ENCODE results near the gene DLGAP5.

Gene DLGAP5

GRCh38 chr14:55191203-55192053 lies at the start of gene DLGAP5:
TSS of gene DLGAP5 (minus strand) at chr14:55191585. CDS start at chr14:55189179, 2,406 bp downstream.
- intact Hi-C loops (cut with micrococcal nuclease) = no loop called here
- peaks cover 8% of the 10 kb centered on the region for H3K36me3 Mint-ChIP-seq (ENCODE audit: low read depth)
- no peaks in the 10 kb centered on the region for H3K27me3 Mint-ChIP-seq
- H3K9me3 Mint-ChIP-seq = no peaks in the 10 kb centered on the region
- H3K4me1 Mint-ChIP-seq (ENCODE audit: low read depth) = peaks cover 7% of the 10 kb centered on the region
- peak within 1 kb of the TSS; percentile 81 for H3K27ac Mint-ChIP-seq
- peak within 1 kb of the TSS; percentile 96 for H3K4me3 Mint-ChIP-seq

- Mint-ChIP-seq H3K36me3 (ENCODE audit: low read depth) (no peaks in the 10 kb centered on the region), H3K4me3 (no peak overlapping the region), H3K4me1 (ENCODE audit: low read depth) (peaks cover 15% of the 10 kb centered on the region), H3K27ac (no peak overlapping the region), H3K9me3 (no peaks in the 10 kb centered on the region), H3K27me3 (peaks cover 9% of the 10 kb centered on the region)
- intact Hi-C loops (cut with micrococcal nuclease) = no loop called here
These were observed 49.3 kb upstream of the DLGAP5 start for GRCh38 chr14:55240526-55241178.

GRCh38 chr14:55239320-55239719 lies 47.9 kb upstream of the DLGAP5 start:
- intact Hi-C loops (cut with micrococcal nuclease) = no loop called here
- Mint-ChIP-seq H3K27ac (no peak overlapping the region), H3K27me3 (peaks cover 7% of the 10 kb centered on the region), H3K9me3 (peaks cover 9% of the 10 kb centered on the region), H3K4me1 (ENCODE audit: low read depth) (peaks cover 15% of the 10 kb centered on the region), H3K36me3 (ENCODE audit: low read depth) (no peaks in the 10 kb centered on the region), H3K4me3 (no peak overlapping the region)

GRCh38 chr14:55238019-55238680 lies 46.8 kb upstream of the DLGAP5 start:
- H3K4me3 Mint-ChIP-seq = peak overlapping the region; percentile 46
- peaks cover 15% of the 10 kb centered on the region for H3K4me1 Mint-ChIP-seq (ENCODE audit: low read depth)
- H3K9me3 Mint-ChIP-seq = peaks cover 12% of the 10 kb centered on the region
- H3K36me3 Mint-ChIP-seq (ENCODE audit: low read depth) = no peaks in the 10 kb centered on the region
- intact Hi-C loops (cut with micrococcal nuclease) = no loop called here
- H3K27me3 Mint-ChIP-seq = peaks cover 7% of the 10 kb centered on the region
- H3K27ac Mint-ChIP-seq = peak overlapping the region; percentile 76

- no peaks in the 10 kb centered on the region for H3K36me3 Mint-ChIP-seq (ENCODE audit: low read depth)
- H3K27me3 Mint-ChIP-seq = no peaks in the 10 kb centered on the region
- H3K4me1 Mint-ChIP-seq (ENCODE audit: low read depth) = peaks cover 9% of the 10 kb centered on the region
- peaks cover 12% of the 10 kb centered on the region for H3K9me3 Mint-ChIP-seq
- intact Hi-C loops (cut with micrococcal nuclease) = no loop called here
- no peak overlapping the region for H3K4me3 Mint-ChIP-seq
- H3K27ac Mint-ChIP-seq = no peak overlapping the region
These were observed 42.2 kb upstream of the DLGAP5 start for GRCh38 chr14:55233591-55233990.

- intact Hi-C loops (cut with micrococcal nuclease) = no loop called here
- no peak overlapping the region for H3K27ac Mint-ChIP-seq
- no peaks in the 10 kb centered on the region for H3K27me3 Mint-ChIP-seq
- H3K9me3 Mint-ChIP-seq = peaks cover 10% of the 10 kb centered on the region
- no peak overlapping the region for H3K4me3 Mint-ChIP-seq
- H3K4me1 Mint-ChIP-seq (ENCODE audit: low read depth) = no peaks in the 10 kb centered on the region
- H3K36me3 Mint-ChIP-seq (ENCODE audit: low read depth) = no peaks in the 10 kb centered on the region
These were observed 36.9 kb upstream of the DLGAP5 start for GRCh38 chr14:55228261-55228660.

- intact Hi-C loops (cut with micrococcal nuclease) = no loop called here
- H3K27ac Mint-ChIP-seq = no peak overlapping the region
- H3K4me3 Mint-ChIP-seq = no peak overlapping the region
- no peaks in the 10 kb centered on the region for H3K4me1 Mint-ChIP-seq (ENCODE audit: low read depth)
- H3K36me3 Mint-ChIP-seq (ENCODE audit: low read depth) = no peaks in the 10 kb centered on the region
- H3K9me3 Mint-ChIP-seq = peaks cover 10% of the 10 kb centered on the region
- no peaks in the 10 kb centered on the region for H3K27me3 Mint-ChIP-seq
These were observed 32.0 kb upstream of the DLGAP5 start for GRCh38 chr14:55223364-55223763.

GRCh38 chr14:55221968-55222367 lies 30.6 kb upstream of the DLGAP5 start:
- no peak overlapping the region for H3K27ac Mint-ChIP-seq
- no peaks in the 10 kb centered on the region for H3K36me3 Mint-ChIP-seq (ENCODE audit: low read depth)
- peaks cover 5% of the 10 kb centered on the region for H3K9me3 Mint-ChIP-seq
- intact Hi-C loops (cut with micrococcal nuclease) = no loop called here
- H3K4me3 Mint-ChIP-seq = no peak overlapping the region
- H3K4me1 Mint-ChIP-seq (ENCODE audit: low read depth) = no peaks in the 10 kb centered on the region
- no peaks in the 10 kb centered on the region for H3K27me3 Mint-ChIP-seq

GRCh38 chr14:55221186-55221585 lies 29.8 kb upstream of the DLGAP5 start:
- Mint-ChIP-seq H3K4me3 (no peak overlapping the region), H3K27ac (no peak overlapping the region), H3K9me3 (no peaks in the 10 kb centered on the region), H3K27me3 (no peaks in the 10 kb centered on the region), H3K36me3 (ENCODE audit: low read depth) (no peaks in the 10 kb centered on the region), H3K4me1 (ENCODE audit: low read depth) (no peaks in the 10 kb centered on the region)
- intact Hi-C loops (cut with micrococcal nuclease) = no loop called here

GRCh38 chr14:55220230-55220629 lies 28.8 kb upstream of the DLGAP5 start:
- H3K27me3 Mint-ChIP-seq = no peaks in the 10 kb centered on the region
- no peaks in the 10 kb centered on the region for H3K9me3 Mint-ChIP-seq
- intact Hi-C loops (cut with micrococcal nuclease) = no loop called here
- H3K4me1 Mint-ChIP-seq (ENCODE audit: low read depth) = no peaks in the 10 kb centered on the region
- no peaks in the 10 kb centered on the region for H3K36me3 Mint-ChIP-seq (ENCODE audit: low read depth)
- no peak overlapping the region for H3K4me3 Mint-ChIP-seq
- H3K27ac Mint-ChIP-seq = no peak overlapping the region

- Mint-ChIP-seq H3K4me1 (ENCODE audit: low read depth) (no peaks in the 10 kb centered on the region), H3K27me3 (peaks cover 2% of the 10 kb centered on the region), H3K9me3 (no peaks in the 10 kb centered on the region), H3K36me3 (ENCODE audit: low read depth) (no peaks in the 10 kb centered on the region), H3K27ac (no peak overlapping the region), H3K4me3 (no peak overlapping the region)
- intact Hi-C loops (cut with micrococcal nuclease) = loop anchor here (1.0 to 5.0 kb wide), 2 partner anchors 145 to 218 kb away; no protein-coding TSS in a partner anchor
These were observed 21.2 kb upstream of the DLGAP5 start for GRCh38 chr14:55212634-55213033.

GRCh38 chr14:55207832-55208231 lies 16.4 kb upstream of the DLGAP5 start:
- no peaks in the 10 kb centered on the region for H3K4me1 Mint-ChIP-seq (ENCODE audit: low read depth)
- no peaks in the 10 kb centered on the region for H3K36me3 Mint-ChIP-seq (ENCODE audit: low read depth)
- H3K27me3 Mint-ChIP-seq = peaks cover 3% of the 10 kb centered on the region
- intact Hi-C loops (cut with micrococcal nuclease) = no loop called here
- no peaks in the 10 kb centered on the region for H3K9me3 Mint-ChIP-seq
- no peak overlapping the region for H3K27ac Mint-ChIP-seq
- H3K4me3 Mint-ChIP-seq = no peak overlapping the region

- no peak overlapping the region for H3K27ac Mint-ChIP-seq
- no peak overlapping the region for H3K4me3 Mint-ChIP-seq
- no peaks in the 10 kb centered on the region for H3K4me1 Mint-ChIP-seq (ENCODE audit: low read depth)
- peaks cover 3% of the 10 kb centered on the region for H3K27me3 Mint-ChIP-seq
- no peaks in the 10 kb centered on the region for H3K36me3 Mint-ChIP-seq (ENCODE audit: low read depth)
- intact Hi-C loops (cut with micrococcal nuclease) = no loop called here
- no peaks in the 10 kb centered on the region for H3K9me3 Mint-ChIP-seq
These were observed 14.8 kb upstream of the DLGAP5 start for GRCh38 chr14:55206175-55206693.

Data from dendritic cell treated with granulocyte-macrophage colony-stimulating factor and Interleukin-4, amounts not matched to agents 40 ng/mL and 50 ng/mL, for 4 days (primary cell).